ENCODE results near the gene FAIM2.

Gene FAIM2

GRCh38 chr12:49843411-49843810, 60.3 kb downstream of the FAIM2 start:
- Mint-ChIP-seq H3K27ac (peak overlapping the region; percentile 93), H3K9me3 (no peaks in the 10 kb centered on the region), H3K4me1 (ENCODE audit: low read depth) (peaks cover 32% of the 10 kb centered on the region), H3K36me3 (ENCODE audit: low read depth) (peaks cover 12% of the 10 kb centered on the region), H3K27me3 (peaks cover 7% of the 10 kb centered on the region), H3K4me3 (peak overlapping the region; percentile 84)
- intact Hi-C loops (cut with micrococcal nuclease), result loop anchor here (1.0 kb wide), 1 partner anchor 15 kb away; the partner anchor contains the start of gene NCKAP5L

- Mint-ChIP-seq H3K27ac (peak within 1 kb of the TSS; percentile 93), H3K9me3 (no peaks in the 10 kb centered on the region), H3K27me3 (peaks cover 3% of the 10 kb centered on the region), H3K4me1 (ENCODE audit: low read depth) (peaks cover 35% of the 10 kb centered on the region), H3K4me3 (peak within 1 kb of the TSS; percentile 84), H3K36me3 (ENCODE audit: low read depth) (peaks cover 18% of the 10 kb centered on the region)
- intact Hi-C loops (cut with micrococcal nuclease), result loop anchor here (1.0 kb wide), 1 partner anchor 14 kb away; the partner anchor contains the start of gene NCKAP5L
These were observed 61.0 kb downstream of the FAIM2 start, which contains the start of gene BCDIN3D for GRCh38 chr12:49842519-49843352. BCDIN3D (minus strand) TSS chr12:49843106; CDS start chr12:49843087, 19 bp downstream.

GRCh38 chr12:49838973-49839633, 64.6 kb downstream of the FAIM2 start:
- Mint-ChIP-seq H3K4me3 (no peak overlapping the region), H3K9me3 (no peaks in the 10 kb centered on the region), H3K27me3 (no peaks in the 10 kb centered on the region), H3K27ac (no peak overlapping the region), H3K4me1 (ENCODE audit: low read depth) (peaks cover 40% of the 10 kb centered on the region), H3K36me3 (ENCODE audit: low read depth) (peaks cover 18% of the 10 kb centered on the region)
- intact Hi-C loops (cut with micrococcal nuclease), result loop anchor here (1.0 kb wide), 1 partner anchor 63 kb away; no protein-coding TSS in a partner anchor

- Mint-ChIP-seq H3K27ac (no peak overlapping the region), H3K27me3 (no peaks in the 10 kb centered on the region), H3K4me1 (ENCODE audit: low read depth) (peaks cover 18% of the 10 kb centered on the region), H3K9me3 (no peaks in the 10 kb centered on the region), H3K4me3 (no peak overlapping the region), H3K36me3 (ENCODE audit: low read depth) (peaks cover 2% of the 10 kb centered on the region)
- intact Hi-C loops (cut with micrococcal nuclease), result no loop called here
These were observed 70.8 kb downstream of the FAIM2 start for GRCh38 chr12:49832836-49833421.

GRCh38 chr12:49831717-49832116, 72.0 kb downstream of the FAIM2 start:
- H3K27me3 Mint-ChIP-seq, result no peaks in the 10 kb centered on the region
- intact Hi-C loops (cut with micrococcal nuclease), result no loop called here
- H3K36me3 Mint-ChIP-seq (ENCODE audit: low read depth), result peaks cover 13% of the 10 kb centered on the region
- no peaks in the 10 kb centered on the region for H3K9me3 Mint-ChIP-seq
- no peak overlapping the region for H3K27ac Mint-ChIP-seq
- peaks cover 27% of the 10 kb centered on the region for H3K4me1 Mint-ChIP-seq (ENCODE audit: low read depth)
- no peak overlapping the region for H3K4me3 Mint-ChIP-seq

GRCh38 chr12:49828133-49829091, 75.3 kb downstream of the FAIM2 start, which contains the start of gene NCKAP5L:
NCKAP5L (minus strand) TSS chr12:49828413; CDS start chr12:49804044, 24,369 bp downstream.
- peaks cover 19% of the 10 kb centered on the region for H3K36me3 Mint-ChIP-seq (ENCODE audit: low read depth)
- H3K9me3 Mint-ChIP-seq, result no peaks in the 10 kb centered on the region
- H3K27ac Mint-ChIP-seq, result peak within 1 kb of the TSS; percentile 100
- H3K4me3 Mint-ChIP-seq, result peak within 1 kb of the TSS; percentile 99
- H3K27me3 Mint-ChIP-seq, result no peaks in the 10 kb centered on the region
- intact Hi-C loops (cut with micrococcal nuclease), result loop anchor here (1.0 to 5.0 kb wide), 2 partner anchors 15 to 46 kb away; partner anchors contain the start of gene BCDIN3D
- peaks cover 54% of the 10 kb centered on the region for H3K4me1 Mint-ChIP-seq (ENCODE audit: low read depth)

GRCh38 chr12:49827401-49828099, 76.2 kb downstream of the FAIM2 start:
- no peaks in the 10 kb centered on the region for H3K9me3 Mint-ChIP-seq
- peak overlapping the region; percentile 100 for H3K27ac Mint-ChIP-seq
- no peaks in the 10 kb centered on the region for H3K27me3 Mint-ChIP-seq
- H3K4me3 Mint-ChIP-seq, result peak overlapping the region; percentile 99
- H3K36me3 Mint-ChIP-seq (ENCODE audit: low read depth), result peaks cover 27% of the 10 kb centered on the region
- intact Hi-C loops (cut with micrococcal nuclease), result loop anchor here (1.0 to 5.0 kb wide), 2 partner anchors 16 to 45 kb away; partner anchors contain the start of gene BCDIN3D
- H3K4me1 Mint-ChIP-seq (ENCODE audit: low read depth), result peaks cover 63% of the 10 kb centered on the region

GRCh38 chr12:49827051-49827400, 76.7 kb downstream of the FAIM2 start:
- no peaks in the 10 kb centered on the region for H3K9me3 Mint-ChIP-seq
- H3K4me1 Mint-ChIP-seq (ENCODE audit: low read depth), result peaks cover 68% of the 10 kb centered on the region
- peak overlapping the region; percentile 100 for H3K27ac Mint-ChIP-seq
- H3K4me3 Mint-ChIP-seq, result peak overlapping the region; percentile 99
- peaks cover 32% of the 10 kb centered on the region for H3K36me3 Mint-ChIP-seq (ENCODE audit: low read depth)
- intact Hi-C loops (cut with micrococcal nuclease), result loop anchor here (5.0 kb wide), 1 partner anchor 45 kb away; no protein-coding TSS in a partner anchor
- no peaks in the 10 kb centered on the region for H3K27me3 Mint-ChIP-seq

GRCh38 chr12:49825971-49826421, 77.7 kb downstream of the FAIM2 start:
- intact Hi-C loops (cut with micrococcal nuclease), result loop anchor here (5.0 kb wide), 1 partner anchor 44 kb away; no protein-coding TSS in a partner anchor
- H3K27me3 Mint-ChIP-seq, result no peaks in the 10 kb centered on the region

GRCh38 chr12:49825360-49825970, 78.2 kb downstream of the FAIM2 start:
- peak overlapping the region; percentile 100 for H3K27ac Mint-ChIP-seq
- H3K4me3 Mint-ChIP-seq, result peak overlapping the region; percentile 85
- intact Hi-C loops (cut with micrococcal nuclease), result loop anchor here (5.0 kb wide), 1 partner anchor 43 kb away; no protein-coding TSS in a partner anchor
- peaks cover 35% of the 10 kb centered on the region for H3K36me3 Mint-ChIP-seq (ENCODE audit: low read depth)
- H3K4me1 Mint-ChIP-seq (ENCODE audit: low read depth), result peaks cover 84% of the 10 kb centered on the region
- H3K27me3 Mint-ChIP-seq, result no peaks in the 10 kb centered on the region
- H3K9me3 Mint-ChIP-seq, result no peaks in the 10 kb centered on the region

More at GRCh38 chr12:49825971-49826421, 77.7 kb downstream of the FAIM2 start:
- H3K4me1 Mint-ChIP-seq (ENCODE audit: low read depth), result peaks cover 78% of the 10 kb centered on the region
- H3K27ac Mint-ChIP-seq, result peak overlapping the region; percentile 100
- peaks cover 35% of the 10 kb centered on the region for H3K36me3 Mint-ChIP-seq (ENCODE audit: low read depth)
- H3K9me3 Mint-ChIP-seq, result no peaks in the 10 kb centered on the region
- H3K4me3 Mint-ChIP-seq, result peak overlapping the region; percentile 99

- H3K4me1 Mint-ChIP-seq (ENCODE audit: low read depth), result peaks cover 89% of the 10 kb centered on the region
- no peaks in the 10 kb centered on the region for H3K9me3 Mint-ChIP-seq
- H3K4me3 Mint-ChIP-seq, result peak overlapping the region; percentile 85
- intact Hi-C loops (cut with micrococcal nuclease), result loop anchor here (5.0 kb wide), 1 partner anchor 43 kb away; no protein-coding TSS in a partner anchor
- H3K36me3 Mint-ChIP-seq (ENCODE audit: low read depth), result peaks cover 35% of the 10 kb centered on the region
- H3K27me3 Mint-ChIP-seq, result no peaks in the 10 kb centered on the region
- peak overlapping the region; percentile 100 for H3K27ac Mint-ChIP-seq
These were observed 78.8 kb downstream of the FAIM2 start for GRCh38 chr12:49824895-49825294.

GRCh38 chr12:49824416-49824815, 79.3 kb downstream of the FAIM2 start:
- Mint-ChIP-seq H3K4me1 (ENCODE audit: low read depth) (peaks cover 93% of the 10 kb centered on the region), H3K4me3 (peak overlapping the region; percentile 85), H3K27ac (peak overlapping the region; percentile 100), H3K9me3 (no peaks in the 10 kb centered on the region), H3K36me3 (ENCODE audit: low read depth) (peaks cover 35% of the 10 kb centered on the region), H3K27me3 (no peaks in the 10 kb centered on the region)
- intact Hi-C loops (cut with micrococcal nuclease), result no loop called here
